Measurements from ENCODE around the gene LMF2.

Gene LMF2

GRCh38 chr22:50464451-50464850, 43.1 kb downstream of the LMF2 start:
- no peak for DNase-seq (ENCODE audit: low read depth)

GRCh38 chr22:50463188-50463900, 44.2 kb downstream of the LMF2 start:
- no peak for DNase-seq (ENCODE audit: low read depth)

- no peak for DNase-seq (ENCODE audit: low read depth)
Measured at GRCh38 chr22:50461979-50462540, 45.4 kb downstream of the LMF2 start.

GRCh38 chr22:50461536-50461935, 46.0 kb downstream of the LMF2 start:
- no peak for DNase-seq (ENCODE audit: low read depth)

GRCh38 chr22:50460938-50461337, 46.6 kb downstream of the LMF2 start:
- DNase-seq (ENCODE audit: low read depth) = no peak

- DNase-seq (ENCODE audit: low read depth) = no peak
Measured at GRCh38 chr22:50459496-50460140, 47.9 kb downstream of the LMF2 start.

- DNase-seq (ENCODE audit: low read depth) = no peak
Measured at GRCh38 chr22:50459016-50459415, 48.5 kb downstream of the LMF2 start.

GRCh38 chr22:50456466-50457234, 50.9 kb downstream of the LMF2 start:
- no peak for DNase-seq (ENCODE audit: low read depth)

GRCh38 chr22:50456026-50456425, 51.5 kb downstream of the LMF2 start:
- DNase-seq (ENCODE audit: low read depth) = no peak

- no peak for DNase-seq (ENCODE audit: low read depth)
Measured at GRCh38 chr22:50455201-50455600, 52.3 kb downstream of the LMF2 start.

- DNase-seq (ENCODE audit: low read depth) = no peak
Measured at GRCh38 chr22:50454556-50455075, 52.9 kb downstream of the LMF2 start.
